Measurements from ENCODE around the gene RPH3AL. TPM values are rescaled to one million over a fixed set of nuclear protein-coding genes. Genes with fewer than 3 reads are reported as not detected.

The RPH3AL gene
- total RNA-seq, 4 donors from 2014 or later, result 8.6 to 21.0 (median 17.4) TPM

GRCh38 chr17:330993-331701, 21.5 kb downstream of the RPH3AL start:
- Histone ChIP-seq H3K4me3 (peak overlapping the region in 1 of 2 donors; percentile 42), H3K27ac (peak overlapping the region in 3 of 4 donors; percentile 75 to 80 (median 78)), H3K9me3 (no peaks in the 10 kb centered on the region), H3K36me3 (peaks cover 0 to 7% of the 10 kb centered on the region in 2 donors), H3K4me1 (peaks cover 0 to 29% (median 0%) of the 10 kb centered on the region in 3 donors), H3K27me3 (peaks cover 12% of the 10 kb centered on the region)
- peak; percentile 35 for ATAC-seq
- TF ChIP-seq EP300 (IDR thresholded peaks at IDR 0.05), result no peak
- TF ChIP-seq POLR2A (IDR thresholded peaks at IDR 0.05), result peak in 1 of 2 donors; percentile 9
- 20 to 49% methylated on average over 1 to 14 of the region's 26 CpGs for WGBS, 2 donors (ENCODE audit: low coverage in 1 of 2)

DNA sequence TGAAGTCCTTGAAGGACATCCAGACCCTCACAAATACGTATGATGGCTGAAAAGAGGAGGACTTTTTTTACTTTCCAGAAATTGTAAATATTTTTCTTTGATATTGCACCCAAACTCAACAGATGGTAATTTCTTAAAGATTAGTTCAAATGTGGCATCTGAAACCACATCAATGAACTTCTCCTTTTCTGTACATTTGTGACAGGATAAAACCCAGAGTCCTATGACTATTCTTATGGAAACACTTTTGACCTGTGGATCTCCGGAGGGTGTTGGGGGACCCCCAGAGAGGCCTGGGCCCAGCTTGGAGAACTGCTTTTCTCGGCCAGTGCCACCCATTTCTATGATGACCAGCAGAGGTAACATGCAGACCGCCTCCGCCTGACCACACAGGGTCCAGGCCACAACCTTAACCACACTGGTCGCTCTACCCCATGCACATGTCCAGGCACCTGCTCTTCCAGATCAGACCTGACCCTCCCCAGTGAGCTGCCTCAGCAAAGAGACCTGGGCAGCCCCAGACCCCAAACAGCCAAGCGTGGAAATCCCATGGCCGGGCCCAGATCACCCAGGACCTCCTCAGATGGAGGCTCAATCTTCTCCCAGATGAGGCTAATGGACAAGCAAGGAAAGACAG, 22.7 kb downstream of the RPH3AL start:
- Histone ChIP-seq H3K9me3 (no peaks in the 10 kb centered on the region), H3K27me3 (peaks cover 5% of the 10 kb centered on the region), H3K4me1 (peaks cover 0 to 20% (median 0%) of the 10 kb centered on the region in 3 donors), H3K4me3 (no peak overlapping the region), H3K27ac (peak overlapping the region in 2 of 4 donors; percentile 75 to 78), H3K36me3 (peaks cover 0 to 17% of the 10 kb centered on the region in 2 donors)
- TF ChIP-seq EP300 (IDR thresholded peaks at IDR 0.05) (no peak), POLR2AphosphoS5 (IDR thresholded peaks at IDR 0.05) (no peak), POLR2A (IDR thresholded peaks at IDR 0.05) (no peak), CTCF (IDR thresholded peaks at IDR 0.05) (no peak)
- no peak for ATAC-seq
- 67 to 79% methylated on average over 2 of the region's 8 CpGs for WGBS, 2 donors (ENCODE audit: low coverage in 1 of 2)

GRCh38 chr17:327971-328370, 24.6 kb downstream of the RPH3AL start:
- no peaks in the 10 kb centered on the region for H3K9me3 ChIP-seq
- WGBS, 2 donors (ENCODE audit: low coverage in 1 of 2), result no CpG with 5 or more reads among the region's 7 CpGs
- TF ChIP-seq EP300 (IDR thresholded peaks at IDR 0.05), result no peak
- TF ChIP-seq POLR2AphosphoS5 (IDR thresholded peaks at IDR 0.05), result no peak
- TF ChIP-seq CTCF (IDR thresholded peaks at IDR 0.05), result no peak
- TF ChIP-seq POLR2A (IDR thresholded peaks at IDR 0.05), result no peak
- ATAC-seq, result no peak
- peaks cover 0 to 17% of the 10 kb centered on the region in 2 donors for H3K36me3 ChIP-seq
- no peak overlapping the region for H3K27ac ChIP-seq
- H3K27me3 ChIP-seq, result peaks cover 5% of the 10 kb centered on the region
- peaks cover 0 to under 1% (median 0%) of the 10 kb centered on the region in 3 donors for H3K4me1 ChIP-seq
- no peak overlapping the region for H3K4me3 ChIP-seq

GRCh38 chr17:327296-327695, 25.3 kb downstream of the RPH3AL start:
- no peaks in the 10 kb centered on the region for H3K4me1 ChIP-seq
- no peak for TF ChIP-seq POLR2A (IDR thresholded peaks at IDR 0.05)
- no peak for TF ChIP-seq CTCF (IDR thresholded peaks at IDR 0.05)
- no peak for TF ChIP-seq POLR2AphosphoS5 (IDR thresholded peaks at IDR 0.05)
- no peak for TF ChIP-seq EP300 (IDR thresholded peaks at IDR 0.05)
- peaks cover 10% of the 10 kb centered on the region for H3K27me3 ChIP-seq
- WGBS, 2 donors (ENCODE audit: low coverage in 1 of 2), result 95% methylated on average over 7 of the region's 11 CpGs; no CpG with 5 or more reads in 1 of the 2 donors
- ATAC-seq, result no peak
- H3K9me3 ChIP-seq, result no peaks in the 10 kb centered on the region
- no peak overlapping the region for H3K4me3 ChIP-seq
- no peak overlapping the region for H3K27ac ChIP-seq
- H3K36me3 ChIP-seq, result peaks cover 0 to 17% of the 10 kb centered on the region in 2 donors

GRCh38 chr17:326010-326621, 26.5 kb downstream of the RPH3AL start:
- H3K4me3 ChIP-seq, result no peak overlapping the region
- H3K27me3 ChIP-seq, result peaks cover 18% of the 10 kb centered on the region
- H3K4me1 ChIP-seq, result no peaks in the 10 kb centered on the region
- 85 to 87% methylated on average over 3 to 5 of the region's 21 CpGs for WGBS, 2 donors (ENCODE audit: low coverage in 1 of 2)
- H3K27ac ChIP-seq, result no peak overlapping the region
- no peaks in the 10 kb centered on the region for H3K9me3 ChIP-seq
- TF ChIP-seq CTCF (IDR thresholded peaks at IDR 0.05) (no peak), EP300 (IDR thresholded peaks at IDR 0.05) (no peak)
- ATAC-seq, result no peak
- peaks cover 0 to 17% of the 10 kb centered on the region in 2 donors for H3K36me3 ChIP-seq

Data from gastroesophageal sphincter (tissue), 4 donors.